Measurements from ENCODE around the gene ZBTB20. TPM values are rescaled to one million over a fixed set of nuclear protein-coding genes. Genes with fewer than 3 reads are reported as not detected.

ZBTB20 gene
- total RNA-seq, 4 donors from 2014 or later: 148 to 242 (median 188) TPM

- no peaks in the 10 kb centered on the region for H3K9me3 ChIP-seq
- no peaks in the 10 kb centered on the region for H3K36me3 ChIP-seq
- H3K27me3 ChIP-seq: no peaks in the 10 kb centered on the region
- no peaks in the 10 kb centered on the region for H3K4me1 ChIP-seq
- no peak for DNase-seq
- intact Hi-C loops (cut with DNase I): no loop called here
- WGBS, 2 donors: 94 to 95% methylated on average over 1 of the region's 1 CpG
- H3K27ac ChIP-seq: no peak overlapping the region
- H3K4me3 ChIP-seq (replicated peaks in 1 of 3): no peak overlapping the region
- TF ChIP-seq POLR2A (IDR thresholded peaks at IDR 0.05): no peak
- TF ChIP-seq CTCF (IDR thresholded peaks at IDR 0.05): no peak
These were observed 452.8 kb downstream of the ZBTB20 start for GRCh38 chr3:114694251-114694650.

GRCh38 chr3:114691871-114692270 is 455.2 kb downstream of the ZBTB20 start:
- TF ChIP-seq CTCF (IDR thresholded peaks at IDR 0.05) (no peak), POLR2A (IDR thresholded peaks at IDR 0.05) (no peak)
- no peak overlapping the region for H3K27ac ChIP-seq
- H3K4me1 ChIP-seq: peaks cover 0 to 2% of the 10 kb centered on the region in 2 donors
- no peaks in the 10 kb centered on the region for H3K27me3 ChIP-seq
- no peaks in the 10 kb centered on the region for H3K9me3 ChIP-seq
- intact Hi-C loops (cut with DNase I): no loop called here
- WGBS, 2 donors: 63 to 71% methylated on average over 3 of the region's 3 CpGs
- DNase-seq: no peak
- no peak overlapping the region for H3K4me3 ChIP-seq (replicated peaks in 1 of 3)
- no peaks in the 10 kb centered on the region for H3K36me3 ChIP-seq

- H3K36me3 ChIP-seq: no peaks in the 10 kb centered on the region
- no peak overlapping the region for H3K27ac ChIP-seq
- no peaks in the 10 kb centered on the region for H3K9me3 ChIP-seq
- peaks cover under 1 to 11% of the 10 kb centered on the region in 2 donors for H3K4me1 ChIP-seq
- intact Hi-C loops (cut with DNase I): no loop called here
- TF ChIP-seq POLR2A (IDR thresholded peaks at IDR 0.05) (no peak), CTCF (IDR thresholded peaks at IDR 0.05) (no peak)
- H3K27me3 ChIP-seq: no peaks in the 10 kb centered on the region
- 95 to 96% methylated on average over 1 of the region's 1 CpG for WGBS, 2 donors
- DNase-seq: no peak
- H3K4me3 ChIP-seq (replicated peaks in 1 of 3): no peak overlapping the region
These were observed 456.2 kb downstream of the ZBTB20 start for GRCh38 chr3:114690911-114691310.

- Histone ChIP-seq H3K4me1 (peaks cover 7 to 19% of the 10 kb centered on the region in 2 donors), H3K27me3 (no peaks in the 10 kb centered on the region), H3K36me3 (no peaks in the 10 kb centered on the region), H3K27ac (no peak overlapping the region), H3K4me3 (replicated peaks in 1 of 3) (no peak overlapping the region), H3K9me3 (no peaks in the 10 kb centered on the region)
- TF ChIP-seq POLR2A (IDR thresholded peaks at IDR 0.05) (no peak), CTCF (IDR thresholded peaks at IDR 0.05) (no peak)
- intact Hi-C loops (cut with DNase I): no loop called here
- no peak for DNase-seq
- WGBS, 2 donors: 74 to 79% methylated on average over 3 of the region's 3 CpGs
These were observed 459.9 kb downstream of the ZBTB20 start for GRCh38 chr3:114687151-114687550.

GRCh38 chr3:114686621-114687020 is 460.5 kb downstream of the ZBTB20 start:
- TF ChIP-seq CTCF (IDR thresholded peaks at IDR 0.05) (no peak), POLR2A (IDR thresholded peaks at IDR 0.05) (no peak)
- Histone ChIP-seq H3K27me3 (no peaks in the 10 kb centered on the region), H3K27ac (peak overlapping the region in 1 of 3 donors; percentile 19), H3K9me3 (no peaks in the 10 kb centered on the region), H3K4me3 (replicated peaks in 1 of 3) (no peak overlapping the region), H3K36me3 (no peaks in the 10 kb centered on the region), H3K4me1 (peaks cover 7 to 19% of the 10 kb centered on the region in 2 donors)
- no peak for DNase-seq
- intact Hi-C loops (cut with DNase I): no loop called here
- WGBS, 2 donors: 72 to 73% methylated on average over 4 of the region's 4 CpGs

Data from thyroid gland (tissue), 4 donors.